Measurements from ENCODE around the gene EPO. TPM values are rescaled to one million over a fixed set of nuclear protein-coding genes. Genes with fewer than 3 reads are reported as not detected.
"Not testable (repeated sequence)": the region's sequence is repeated elsewhere in the genome, so short reads cannot be mapped to it uniquely, and the experiment has no call there.

Gene EPO
- total RNA-seq, 1 donor from 2014 or later: not detected

DNA sequence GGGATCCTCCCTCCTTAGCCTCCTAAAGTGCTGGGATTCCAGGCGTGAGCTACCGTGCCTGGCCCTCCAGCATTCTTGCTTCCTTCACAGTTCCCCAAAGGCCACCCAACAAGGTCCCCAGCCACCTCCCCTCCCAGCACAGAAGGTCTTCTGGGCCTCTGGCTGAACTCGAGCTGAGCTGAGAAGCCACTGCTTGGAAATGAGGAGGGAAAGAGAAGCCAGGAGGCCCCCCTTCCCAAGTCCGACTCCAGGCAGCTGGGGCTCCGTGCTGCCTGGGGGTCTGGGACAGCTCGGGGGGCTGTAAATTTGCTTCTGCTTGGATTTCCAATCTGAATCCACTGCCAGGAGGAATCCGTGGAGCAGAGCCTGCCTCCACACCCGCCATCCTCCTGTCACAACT lies 5.5 kb upstream of the EPO start:
- no peak for DNase-seq
- Mint-ChIP-seq H3K4me1 (ENCODE audit: low read depth, unreplicated experiment) (no peaks in the 10 kb centered on the region), H3K4me3 (ENCODE audit: unreplicated experiment) (no peak overlapping the region), H3K9me3 (ENCODE audit: unreplicated experiment) (peaks cover 2% of the 10 kb centered on the region), H3K36me3 (ENCODE audit: unreplicated experiment) (peaks cover 11% of the 10 kb centered on the region), H3K27me3 (ENCODE audit: unreplicated experiment) (peaks cover 6% of the 10 kb centered on the region), H3K27ac (ENCODE audit: unreplicated experiment) (no peak overlapping the region)
- TF ChIP-seq, protein P1, sequence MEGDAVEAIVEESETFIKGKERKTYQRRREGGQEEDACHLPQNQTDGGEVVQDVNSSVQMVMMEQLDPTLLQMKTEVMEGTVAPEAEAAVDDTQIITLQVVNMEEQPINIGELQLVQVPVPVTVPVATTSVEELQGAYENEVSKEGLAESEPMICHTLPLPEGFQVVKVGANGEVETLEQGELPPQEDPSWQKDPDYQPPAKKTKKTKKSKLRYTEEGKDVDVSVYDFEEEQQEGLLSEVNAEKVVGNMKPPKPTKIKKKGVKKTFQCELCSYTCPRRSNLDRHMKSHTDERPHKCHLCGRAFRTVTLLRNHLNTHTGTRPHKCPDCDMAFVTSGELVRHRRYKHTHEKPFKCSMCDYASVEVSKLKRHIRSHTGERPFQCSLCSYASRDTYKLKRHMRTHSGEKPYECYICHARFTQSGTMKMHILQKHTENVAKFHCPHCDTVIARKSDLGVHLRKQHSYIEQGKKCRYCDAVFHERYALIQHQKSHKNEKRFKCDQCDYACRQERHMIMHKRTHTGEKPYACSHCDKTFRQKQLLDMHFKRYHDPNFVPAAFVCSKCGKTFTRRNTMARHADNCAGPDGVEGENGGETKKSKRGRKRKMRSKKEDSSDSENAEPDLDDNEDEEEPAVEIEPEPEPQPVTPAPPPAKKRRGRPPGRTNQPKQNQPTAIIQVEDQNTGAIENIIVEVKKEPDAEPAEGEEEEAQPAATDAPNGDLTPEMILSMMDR (IDR thresholded peaks at IDR 0.05; ENCODE audit: partially characterized antibody, unreplicated experiment): no peak

DNA sequence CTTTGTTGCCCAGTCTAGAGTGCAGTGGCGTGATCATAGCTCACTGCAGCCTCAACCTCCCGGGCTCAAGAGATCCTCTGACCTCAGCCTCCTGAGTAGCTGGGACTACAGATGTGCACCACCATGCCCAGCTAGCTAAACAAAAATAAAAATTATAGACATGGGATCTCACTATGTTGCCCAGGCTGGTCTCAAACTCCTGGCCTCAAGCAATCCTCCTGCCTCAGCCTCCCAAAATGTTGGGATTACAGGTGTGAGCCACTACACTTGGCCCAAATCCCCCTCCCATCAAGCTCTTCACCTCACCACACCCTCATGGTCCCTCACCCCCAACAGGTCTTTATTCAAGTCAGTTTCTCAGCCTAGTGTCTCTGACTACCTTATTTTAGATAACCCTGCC lies 3.2 kb upstream of the EPO start:
- H3K4me1 Mint-ChIP-seq (ENCODE audit: low read depth, unreplicated experiment); H3K9me3 Mint-ChIP-seq (ENCODE audit: unreplicated experiment); H3K27ac Mint-ChIP-seq (ENCODE audit: unreplicated experiment); DNase-seq: not testable (repeated sequence)
- peak overlapping the region; percentile 23 for H3K4me3 Mint-ChIP-seq (ENCODE audit: unreplicated experiment)
- peaks cover 11% of the 10 kb centered on the region for H3K36me3 Mint-ChIP-seq (ENCODE audit: unreplicated experiment)
- H3K27me3 Mint-ChIP-seq (ENCODE audit: unreplicated experiment): peaks cover 12% of the 10 kb centered on the region

DNA sequence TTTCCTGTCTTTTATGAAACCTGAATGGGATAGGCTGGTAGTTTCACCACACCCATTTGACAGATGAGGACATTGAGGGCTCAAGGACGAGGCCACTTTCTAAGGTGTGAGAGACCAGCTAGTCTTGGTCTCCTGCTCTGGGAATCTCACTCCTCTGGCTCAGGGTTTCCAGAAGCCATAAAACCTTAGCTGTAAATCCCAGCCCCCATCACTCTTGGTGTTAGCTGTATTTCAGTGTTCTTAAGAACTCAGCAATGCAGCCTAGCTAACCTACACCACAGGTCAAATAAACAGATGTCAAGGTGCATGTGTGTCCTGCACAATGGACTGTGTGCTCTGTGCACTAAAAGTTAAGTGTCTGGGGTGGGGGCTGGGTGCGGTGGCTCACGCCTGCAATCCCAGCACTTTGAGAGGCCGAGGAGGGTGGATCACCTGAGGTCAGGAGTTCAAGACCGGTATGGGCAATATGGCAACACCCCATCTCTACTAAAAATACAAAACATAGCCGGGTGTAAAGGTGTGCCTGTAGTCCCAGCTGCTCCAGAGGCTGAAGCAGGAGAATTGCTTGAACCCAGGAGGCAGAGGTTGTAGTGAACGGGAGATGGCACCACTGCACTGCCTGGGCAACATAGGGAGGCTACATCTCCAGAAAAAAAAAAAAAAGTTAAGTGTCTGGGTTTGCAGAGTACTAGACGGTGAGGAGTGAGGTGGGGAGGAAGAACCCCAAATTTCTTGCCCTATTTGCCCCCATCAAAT lies 567 bp upstream of the EPO start:
- Mint-ChIP-seq H3K27ac (ENCODE audit: unreplicated experiment) (no peak overlapping the region), H3K4me1 (ENCODE audit: low read depth, unreplicated experiment) (peaks cover 5% of the 10 kb centered on the region), H3K9me3 (ENCODE audit: unreplicated experiment) (peaks cover 5% of the 10 kb centered on the region), H3K27me3 (ENCODE audit: unreplicated experiment) (peaks cover 15% of the 10 kb centered on the region), H3K4me3 (ENCODE audit: unreplicated experiment) (peak overlapping the region; percentile 55), H3K36me3 (ENCODE audit: unreplicated experiment) (peaks cover 11% of the 10 kb centered on the region)
- TF ChIP-seq, protein P1 (IDR thresholded peaks at IDR 0.05; ENCODE audit: partially characterized antibody, unreplicated experiment): no peak
- no peak for DNase-seq

DNA sequence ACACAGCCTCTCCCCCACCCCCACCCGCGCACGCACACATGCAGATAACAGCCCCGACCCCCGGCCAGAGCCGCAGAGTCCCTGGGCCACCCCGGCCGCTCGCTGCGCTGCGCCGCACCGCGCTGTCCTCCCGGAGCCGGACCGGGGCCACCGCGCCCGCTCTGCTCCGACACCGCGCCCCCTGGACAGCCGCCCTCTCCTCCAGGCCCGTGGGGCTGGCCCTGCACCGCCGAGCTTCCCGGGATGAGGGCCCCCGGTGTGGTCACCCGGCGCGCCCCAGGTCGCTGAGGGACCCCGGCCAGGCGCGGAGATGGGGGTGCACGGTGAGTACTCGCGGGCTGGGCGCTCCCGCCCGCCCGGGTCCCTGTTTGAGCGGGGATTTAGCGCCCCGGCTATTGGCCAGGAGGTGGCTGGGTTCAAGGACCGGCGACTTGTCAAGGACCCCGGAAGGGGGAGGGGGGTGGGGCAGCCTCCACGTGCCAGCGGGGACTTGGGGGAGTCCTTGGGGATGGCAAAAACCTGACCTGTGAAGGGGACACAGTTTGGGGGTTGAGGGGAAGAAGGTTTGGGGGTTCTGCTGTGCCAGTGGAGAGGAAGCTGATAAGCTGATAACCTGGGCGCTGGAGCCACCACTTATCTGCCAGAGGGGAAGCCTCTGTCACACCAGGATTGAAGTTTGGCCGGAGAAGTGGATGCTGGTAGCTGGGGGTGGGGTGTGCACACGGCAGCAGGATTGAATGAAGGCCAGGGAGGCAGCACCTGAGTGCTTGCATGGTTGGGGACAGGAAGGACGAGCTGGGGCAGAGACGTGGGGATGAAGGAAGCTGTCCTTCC lies 620 bp downstream of the EPO start:
- peak; percentile 37 for DNase-seq
- H3K9me3 Mint-ChIP-seq (ENCODE audit: unreplicated experiment): peaks cover 5% of the 10 kb centered on the region
- H3K4me1 Mint-ChIP-seq (ENCODE audit: low read depth, unreplicated experiment): peaks cover 5% of the 10 kb centered on the region
- no peak overlapping the region for H3K27ac Mint-ChIP-seq (ENCODE audit: unreplicated experiment)
- TF ChIP-seq, protein P1 (IDR thresholded peaks at IDR 0.05; ENCODE audit: partially characterized antibody, unreplicated experiment): no peak
- peaks cover 13% of the 10 kb centered on the region for H3K27me3 Mint-ChIP-seq (ENCODE audit: unreplicated experiment)
- H3K4me3 Mint-ChIP-seq (ENCODE audit: unreplicated experiment): peak overlapping the region; percentile 68
- peaks cover 11% of the 10 kb centered on the region for H3K36me3 Mint-ChIP-seq (ENCODE audit: unreplicated experiment)

DNA sequence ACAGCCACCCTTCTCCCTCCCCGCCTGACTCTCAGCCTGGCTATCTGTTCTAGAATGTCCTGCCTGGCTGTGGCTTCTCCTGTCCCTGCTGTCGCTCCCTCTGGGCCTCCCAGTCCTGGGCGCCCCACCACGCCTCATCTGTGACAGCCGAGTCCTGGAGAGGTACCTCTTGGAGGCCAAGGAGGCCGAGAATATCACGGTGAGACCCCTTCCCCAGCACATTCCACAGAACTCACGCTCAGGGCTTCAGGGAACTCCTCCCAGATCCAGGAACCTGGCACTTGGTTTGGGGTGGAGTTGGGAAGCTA lies 1.2 kb downstream of the EPO start:
- peaks cover 5% of the 10 kb centered on the region for H3K4me1 Mint-ChIP-seq (ENCODE audit: low read depth, unreplicated experiment)
- H3K4me3 Mint-ChIP-seq (ENCODE audit: unreplicated experiment): peak overlapping the region; percentile 68
- TF ChIP-seq, protein P1 (IDR thresholded peaks at IDR 0.05; ENCODE audit: partially characterized antibody, unreplicated experiment): no peak
- peaks cover 11% of the 10 kb centered on the region for H3K36me3 Mint-ChIP-seq (ENCODE audit: unreplicated experiment)
- H3K27me3 Mint-ChIP-seq (ENCODE audit: unreplicated experiment): peaks cover 13% of the 10 kb centered on the region
- DNase-seq: no peak
- peaks cover 5% of the 10 kb centered on the region for H3K9me3 Mint-ChIP-seq (ENCODE audit: unreplicated experiment)
- H3K27ac Mint-ChIP-seq (ENCODE audit: unreplicated experiment): no peak overlapping the region
